H1 (cell line): ENCODE results near the gene TRIM44. TPM values are rescaled to one million over a fixed set of nuclear protein-coding genes. Genes with fewer than 3 reads are reported as not detected.

Source experiments
- CTCF ChIA-PET: fragments of 300-600 bp; sonication (Branson Sonifier 250); formaldehyde crosslinking; loops from one replicate; lab custom pipeline; 2021; ENCODE audit not compliant: partially characterized antibody; lab: Charles Lee
- POLR2A ChIA-PET: fragments of 300-600 bp; sonication (Branson Sonifier 250); formaldehyde crosslinking; loops from one replicate; lab custom pipeline; 2021; ENCODE audit warnings: inconsistent platforms; ENCODE audit not compliant: partially characterized antibody; lab: Charles Lee
- DNase-seq, 2 experiments: peaks; one replicate each; pipeline versions ENCODE4 v3.0.0 to v3.0.0-alpha.2; 2010 to 2022; ENCODE audit warnings: low spot score in 2 of 2, low read depth in 1 of 2, mixed read lengths in 1 of 2
- FAIRE-seq: peaks from 2 replicates; lab custom pipeline; 2011; peaks lifted over from hg19 to GRCh38; lab: Jason Lieb, UNC
- H2AFZ ChIP-seq: 2 replicates; pipeline ENCODE4 v1.8.1; 2012; ENCODE audit warnings: low read length, inconsistent platforms
- H2AK5ac ChIP-seq: 2 replicates; pipeline ENCODE4 v1.6.1; 2013; ENCODE audit warnings: low read depth, low read length
- H2BK120ac ChIP-seq: replicated peaks from 2 replicates; pipeline ENCODE3; 2013; ENCODE audit warnings: low read depth, low read length, inconsistent platforms
- H2BK12ac ChIP-seq: 2 replicates; pipeline ENCODE4 v1.6.1; 2013; ENCODE audit warnings: low read depth, low read length
- H2BK15ac ChIP-seq: 2 replicates; pipeline ENCODE4 v1.6.1; 2013; ENCODE audit warnings: low read length
- H2BK20ac ChIP-seq: 2 replicates; pipeline ENCODE4 v1.6.1; 2013; ENCODE audit warnings: low read length
- H2BK5ac ChIP-seq: 2 replicates; pipeline ENCODE4 v1.6.1; 2013; ENCODE audit warnings: low read depth, low read length
- H3K14ac ChIP-seq: 2 replicates; pipeline ENCODE4 v1.6.1; 2013; ENCODE audit warnings: inconsistent platforms; ENCODE audit not compliant: insufficient read length
- H3K18ac ChIP-seq: 2 replicates; pipeline ENCODE4 v1.6.1; 2013; ENCODE audit warnings: low read length; ENCODE audit errors: extremely low read depth
- H3K23ac ChIP-seq: 2 replicates; pipeline ENCODE4 v1.6.1; 2013; ENCODE audit warnings: inconsistent platforms; ENCODE audit not compliant: insufficient read length
- H3K23me2 ChIP-seq: 2 replicates; pipeline ENCODE4 v1.6.1; 2013; ENCODE audit warnings: low read depth, low read length
- H3K27ac ChIP-seq: 2 replicates; pipeline ENCODE4 v1.6.1; 2011; ENCODE audit warnings: low read depth, low read length, inconsistent platforms
- H3K27me3 ChIP-seq, 4 experiments: replicated peaks in 1 of 4; 1 replicate in 1 of 4; 2 replicates in 3 of 4; pipeline versions ENCODE4 v1.6.1 to v1.8.1; 2011 to 2013; ENCODE audit warnings: low read length in 3 of 4, mild to moderate bottlenecking in 3 of 4, inconsistent platforms in 2 of 4, mixed read lengths in 2 of 4, moderate library complexity in 1 of 4; ENCODE audit not compliant: control insufficient read depth in 3 of 4, insufficient read depth in 3 of 4; ENCODE audit errors: extremely low read depth in 1 of 4
- H3K36me3 ChIP-seq, 4 experiments: 2 replicates each; pipeline versions ENCODE4 v1.6.1 to v1.8.1; 2011 to 2013; ENCODE audit warnings: mild to moderate bottlenecking in 4 of 4, low read length in 3 of 4, moderate library complexity in 2 of 4, control low read depth in 1 of 4, inconsistent platforms in 1 of 4; ENCODE audit not compliant: insufficient read depth in 4 of 4, control insufficient read depth in 2 of 4
- H3K4ac ChIP-seq: replicated peaks from 2 replicates; pipeline ENCODE3; 2013; ENCODE audit warnings: low read length, low read depth, mixed read lengths, inconsistent platforms; ENCODE audit not compliant: insufficient read length
- H3K4me1 ChIP-seq, 4 experiments: replicated peaks in 1 of 4; 1 replicate in 1 of 4; 2 replicates in 3 of 4; pipeline versions ENCODE4 v1.6.1 to v1.8.1; 2011 to 2013; ENCODE audit warnings: low read length in 3 of 4, inconsistent platforms in 2 of 4, mixed read lengths in 1 of 4; ENCODE audit not compliant: insufficient read depth in 4 of 4, control insufficient read depth in 3 of 4
- H3K4me2 ChIP-seq, 2 experiments: 2 replicates each; pipeline versions ENCODE4 v1.6.1 to v1.8.1; 2011 to 2013; ENCODE audit warnings: low read depth in 2 of 2, low read length in 2 of 2, control low read depth in 1 of 2, inconsistent platforms in 1 of 2, mild to moderate bottlenecking in 1 of 2; ENCODE audit not compliant: insufficient read depth in 1 of 2
- H3K4me3 ChIP-seq, 4 experiments: fragments of 200-600, 300-600 bp in 1 of 4; sonication (generic), shearing (Covaris generic), sonication (Bioruptor Twin) in 1 of 4; 2 replicates each; pipeline versions ENCODE4 v1.5.1 to v1.8.1; 2011 to 2016; ENCODE audit warnings: low read length in 4 of 4, low read depth in 3 of 4, control low read depth in 2 of 4, inconsistent platforms in 2 of 4, mild to moderate bottlenecking in 2 of 4, mixed read lengths in 1 of 4, moderate library complexity in 1 of 4; ENCODE audit not compliant: insufficient read depth in 2 of 4; ENCODE audit errors: extremely low read depth in 1 of 4
- H3K56ac ChIP-seq: replicated peaks from 2 replicates; pipeline ENCODE3; 2013; ENCODE audit warnings: low read depth, mild to moderate bottlenecking, mixed read lengths, low read length, inconsistent platforms; ENCODE audit not compliant: insufficient read length
- H3K79me1 ChIP-seq: 2 replicates; pipeline ENCODE4 v1.6.1; 2013; ENCODE audit warnings: low read depth, low read length, control low read depth
- H3K79me2 ChIP-seq, 2 experiments: 2 replicates each; pipeline versions ENCODE4 v1.6.1 to v1.8.1; 2012 to 2013; ENCODE audit warnings: low read length in 2 of 2, mild to moderate bottlenecking in 2 of 2, inconsistent platforms in 1 of 2; ENCODE audit not compliant: insufficient read depth in 2 of 2, control insufficient read depth in 1 of 2
- H3K9ac ChIP-seq, 4 experiments: replicated peaks in 1 of 4; 1 replicate in 1 of 4; 2 replicates in 3 of 4; pipeline versions ENCODE4 v1.6.1 to v1.8.1; 2011 to 2013; ENCODE audit warnings: low read depth in 3 of 4, low read length in 3 of 4, control low read depth in 2 of 4, mild to moderate bottlenecking in 2 of 4, moderate library complexity in 2 of 4, inconsistent platforms in 1 of 4; ENCODE audit errors: extremely low read depth in 1 of 4
- H3K9me3 ChIP-seq, 2 experiments: 2 replicates each; pipeline versions ENCODE4 v1.6.1 to v1.8.1; 2012 to 2013; ENCODE audit warnings: mild to moderate bottlenecking in 2 of 2, moderate library complexity in 2 of 2, control low read depth in 1 of 2, inconsistent platforms in 1 of 2, low read depth in 1 of 2, low read length in 1 of 2, mixed read lengths in 1 of 2; ENCODE audit not compliant: insufficient read depth in 2 of 2
- H4K20me1 ChIP-seq, 2 experiments: replicated peaks in 1 of 2; 2 replicates each; pipeline versions ENCODE3 to v1.8.1; 2011 to 2013; ENCODE audit warnings: inconsistent platforms in 2 of 2, low read length in 2 of 2, mild to moderate bottlenecking in 1 of 2; ENCODE audit not compliant: insufficient read depth in 2 of 2, control insufficient read depth in 1 of 2
- H4K5ac ChIP-seq: 2 replicates; pipeline ENCODE4 v1.6.1; 2013; ENCODE audit warnings: low read length, low read depth, mixed read lengths, inconsistent platforms; ENCODE audit not compliant: insufficient read length
- H4K8ac ChIP-seq: 2 replicates; pipeline ENCODE4 v1.8.0; 2013; ENCODE audit warnings: mild to moderate bottlenecking, moderate library complexity, low read length, inconsistent platforms; ENCODE audit not compliant: insufficient read depth; ENCODE audit errors: extremely low read depth
- H4K91ac ChIP-seq: replicated peaks from 2 replicates; pipeline ENCODE3; 2013; ENCODE audit warnings: low read length, mixed read lengths, inconsistent platforms; ENCODE audit not compliant: insufficient read length
- BACH1 ChIP-seq: IDR thresholded peaks from 2 replicates; pipeline ENCODE4 v1.6.1; 2012; ENCODE audit warnings: low read length, improper control_type of control experiment
- CEBPB ChIP-seq: IDR thresholded peaks from 2 replicates; pipeline ENCODE4 v1.6.1; 2012; ENCODE audit warnings: low read depth, low read length
- CTBP2 ChIP-seq: IDR thresholded peaks from 2 replicates; pipeline ENCODE4 v1.7.0; 2011; ENCODE audit warnings: borderline replicate concordance, mild to moderate bottlenecking, moderate library complexity, mixed read lengths, low read length; ENCODE audit not compliant: insufficient read depth, insufficient read length
- EP300 ChIP-seq, 2 experiments: IDR thresholded peaks; 1 replicate in 1 of 2; 2 replicates in 1 of 2; pipeline ENCODE4 v1.6.1; 2011 to 2012; ENCODE audit warnings: low read depth in 2 of 2, low read length in 2 of 2, mild to moderate bottlenecking in 2 of 2, borderline replicate concordance in 1 of 2, inconsistent platforms in 1 of 2, moderate library complexity in 1 of 2
- KDM4A ChIP-seq: IDR thresholded peaks from one replicate; pipeline ENCODE4 v1.7.1; 2012; ENCODE audit warnings: low read depth, mild to moderate bottlenecking, moderate library complexity, low read length, inconsistent platforms; ENCODE audit not compliant: severe bottlenecking
- MAFK ChIP-seq: IDR thresholded peaks from 2 replicates; pipeline ENCODE4 v1.6.1; 2012; ENCODE audit warnings: low read depth, mild to moderate bottlenecking, improper control_type of control experiment, low read length
- SAP30 ChIP-seq: fragments of 300-600 bp; sonication (generic); IDR thresholded peaks from 2 replicates; pipeline ENCODE4 v1.7.1; 2012; ENCODE audit warnings: low read length, moderate library complexity, mild to moderate bottlenecking, inconsistent platforms; ENCODE audit not compliant: insufficient read depth, insufficient replicate concordance
- WGBS, 2 experiments: shearing (Covaris generic) in 1 of 2; methylation state at CpG; one replicate each; pipeline versions ENCODE4 v1.1.6 to v1.1.7; 2013 to 2015; ENCODE audit warnings: low lambda C conversion rate in 2 of 2, mixed read lengths in 2 of 2, inconsistent platforms in 1 of 2, low coverage in 1 of 2, missing lambda C conversion rate in 1 of 2; ENCODE audit not compliant: insufficient replicate concordance in 2 of 2, insufficient coverage in 1 of 2, insufficient read length in 1 of 2; ENCODE audit errors: extremely low coverage in 1 of 2, missing lambda C conversion rate in 1 of 2; 5-methylcytosine and 5-hydroxymethylcytosine counted together
- polyA plus RNA-seq, 7 experiments: library from polyadenylated mRNA; depleted of rRNA in 3 of 7; stranded (reverse) in 5 of 7; unstranded in 2 of 7; fragments of >200 nt in 5 of 7; fragments of 200-250 nt in 2 of 7; gene quantifications; 1 replicate in 5 of 7; 2 replicates in 1 of 7; 4 replicates in 1 of 7; pipeline versions ENCODE4 v1.2.1 to v1.2.3, GENCODE V29; 2011 to 2013; ENCODE audit warnings: missing spikeins in 2 of 7, mixed read lengths in 2 of 7
- total RNA-seq: library from RNA; stranded (reverse); fragmentation: NEBNext Ultra II Directional; extraction: Animal tissue kit (Norgen Biotek cat#: 25700); gene quantifications from 2 replicates; pipeline ENCODE4 v1.2.1, GENCODE V29; 2021

TRIM44 gene
- total and polyA plus RNA-seq, 2 of the 8 experiments (the other 6 are each of a cell fraction or from before 2014, with no cell fraction given): 13.9 to 34.4 TPM

DNA sequence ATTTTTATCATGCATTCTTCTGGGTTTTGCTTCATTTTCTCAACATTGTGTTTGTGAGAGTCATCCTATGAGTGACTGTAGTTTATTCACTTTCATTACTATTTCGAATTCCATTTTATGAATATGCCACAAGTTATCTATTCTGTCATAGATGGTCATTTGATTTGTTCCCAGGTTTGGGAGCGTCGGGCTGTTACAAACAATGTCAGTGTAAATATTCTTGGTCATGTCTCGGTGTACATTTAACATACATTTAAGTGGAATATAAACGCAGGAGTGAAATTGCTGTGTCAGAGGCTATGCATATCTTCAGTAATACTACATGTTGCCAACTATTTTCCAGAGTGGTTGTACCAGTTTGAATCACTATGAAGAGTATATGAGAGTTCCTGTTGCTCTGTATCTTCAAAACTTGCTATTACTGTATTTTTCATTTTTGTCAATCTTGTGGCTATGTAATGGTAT, 2.4 kb downstream of the TRIM44 start:
- Histone ChIP-seq H3K79me2 (peaks cover 3 to 52% of the 10 kb centered on the region in 2 experiments; a peak in 3 of 4 replicates), H3K56ac (no peak overlapping the region), H3K23ac (no peak overlapping the region), H2BK120ac (no peak overlapping the region), H2BK20ac (no peak overlapping the region), H3K4me2 (no peak overlapping the region), H3K27ac (no peak overlapping the region), H4K20me1 (no peaks in the 10 kb centered on the region), H4K91ac (no peak overlapping the region), H2AFZ (no peak overlapping the region), H3K23me2 (peaks cover 12% of the 10 kb centered on the region; the same call in 1 of the 2 replicates), H2BK12ac (no peak overlapping the region), H3K36me3 (peaks cover 0 to 11% (median 2%) of the 10 kb centered on the region in 4 experiments; a peak in 1 of 8 replicates), H2BK15ac (no peak overlapping the region), H2BK5ac (no peak overlapping the region), H3K18ac (no peak overlapping the region), H4K5ac (no peak overlapping the region), H2AK5ac (no peak overlapping the region), H3K14ac (no peak overlapping the region), H3K4ac (no peak overlapping the region), H3K9me3 (peaks cover 12 to 23% of the 10 kb centered on the region in 2 experiments), H3K27me3 (peaks cover 1 to 26% (median 17%) of the 10 kb centered on the region in 4 experiments), H3K4me1 (peaks cover 0 to 5% (median 3%) of the 10 kb centered on the region in 4 experiments; a peak in 3 of 7 replicates), H3K4me3 (no peak overlapping the region), H4K8ac (no peak overlapping the region), H3K79me1 (peaks cover 3% of the 10 kb centered on the region; the same call in 1 of the 2 replicates), H3K9ac (no peak overlapping the region)
- FAIRE-seq (no peak), DNase-seq (no peak)
- POLR2A ChIA-PET: no interaction called here
- CTCF ChIA-PET: interaction anchor here (0.9 to 1.0 kb wide), 2 partner anchors 49 to 152 kb away, joined by 3 read pairs; no protein-coding TSS in a partner anchor
- TF ChIP-seq EP300 (IDR thresholded peaks at IDR 0.05; ENCODE audit: borderline replicate concordance in 1 of 2, low read depth in 2 of 2, low read length in 2 of 2) (no peak), KDM4A (no peak), CTBP2 (no peak), CEBPB (no peak), SAP30 (no peak), BACH1 (no peak), MAFK (no peak)
- WGBS, 2 experiments: 93% methylated on average over 5 of the region's 5 CpGs; no CpG with 5 or more reads in 1 of the 2 experiments
